Immature natural killer cell (primary cell): Measurements from ENCODE around the gene LRRK1. TPM values are rescaled to one million over a fixed set of nuclear protein-coding genes. Genes with fewer than 3 reads are reported as not detected.

Source experiments
- DNase-seq, 3 donors: peaks; one replicate each; pipeline ENCODE4 v3.0.0; 2022; ENCODE audit warnings: mixed read lengths in 1 of 3
- H3K27ac Mint-ChIP-seq, 6 donors: one replicate each; pipeline ENCODE4 v1.8.0; 2020; ENCODE audit warnings: mixed read lengths in 6 of 6, mild to moderate bottlenecking in 5 of 6, inconsistent platforms in 4 of 6, moderate library complexity in 3 of 6
- H3K27me3 Mint-ChIP-seq, 3 donors: one replicate each; pipeline ENCODE4 v1.8.0; 2020 to 2021; ENCODE audit warnings: low read depth in 3 of 3, mild to moderate bottlenecking in 3 of 3, mixed read lengths in 3 of 3, moderate library complexity in 3 of 3, inconsistent platforms in 1 of 3
- H3K36me3 Mint-ChIP-seq, 3 donors: one replicate each; pipeline ENCODE4 v1.8.0; 2020; ENCODE audit warnings: mixed read lengths in 3 of 3, inconsistent platforms in 2 of 3, mild to moderate bottlenecking in 2 of 3
- H3K4me1 Mint-ChIP-seq, 2 donors: one replicate each; pipeline ENCODE4 v1.8.0; 2020; ENCODE audit warnings: inconsistent platforms in 2 of 2, mild to moderate bottlenecking in 2 of 2, mixed read lengths in 2 of 2, moderate library complexity in 1 of 2
- H3K4me3 Mint-ChIP-seq, 5 donors: one replicate each; pipeline ENCODE4 v1.8.0; 2020; ENCODE audit warnings: mild to moderate bottlenecking in 5 of 5, mixed read lengths in 5 of 5, inconsistent platforms in 3 of 5, moderate library complexity in 3 of 5
- H3K9me3 Mint-ChIP-seq, 6 donors: one replicate each; pipeline ENCODE4 v1.8.0; 2020; ENCODE audit warnings: mild to moderate bottlenecking in 6 of 6, mixed read lengths in 6 of 6, inconsistent platforms in 4 of 6, moderate library complexity in 3 of 6
- polyA plus RNA-seq, 3 donors: library from polyadenylated mRNA; unstranded; fragments of 300-500 nt; fragmentation: Illumina TruSeq; gene quantifications; one replicate each; pipeline ENCODE4 v1.2.3, GENCODE V29; 2021

LRRK1 gene
- polyA plus RNA-seq, 3 donors from 2014 or later = 0.02 TPM; not detected in 2

- DNase-seq = no peak
- Mint-ChIP-seq H3K27me3 (peaks cover 1 to 5% (median 3%) of the 10 kb centered on the region in 3 donors), H3K4me3 (no peak overlapping the region), H3K27ac (no peak overlapping the region), H3K4me1 (no peaks in the 10 kb centered on the region), H3K36me3 (no peaks in the 10 kb centered on the region), H3K9me3 (no peaks in the 10 kb centered on the region)
Measured at GRCh38 chr15:101052681-101053121, 133.5 kb downstream of the LRRK1 start.

GRCh38 chr15:101053261-101053660, 134.1 kb downstream of the LRRK1 start:
- no peaks in the 10 kb centered on the region for H3K4me1 Mint-ChIP-seq
- no peak overlapping the region for H3K27ac Mint-ChIP-seq
- H3K4me3 Mint-ChIP-seq = no peak overlapping the region
- H3K9me3 Mint-ChIP-seq = no peaks in the 10 kb centered on the region
- DNase-seq = no peak
- H3K36me3 Mint-ChIP-seq = no peaks in the 10 kb centered on the region
- peaks cover 1 to 5% (median 5%) of the 10 kb centered on the region in 3 donors for H3K27me3 Mint-ChIP-seq

- Mint-ChIP-seq H3K4me1 (no peaks in the 10 kb centered on the region), H3K36me3 (no peaks in the 10 kb centered on the region), H3K4me3 (no peak overlapping the region), H3K27me3 (peaks cover 1 to 6% (median 5%) of the 10 kb centered on the region in 3 donors), H3K9me3 (no peaks in the 10 kb centered on the region), H3K27ac (no peak overlapping the region)
- no peak for DNase-seq
Measured at GRCh38 chr15:101054116-101054515, 135.0 kb downstream of the LRRK1 start.

- Mint-ChIP-seq H3K27ac (no peak overlapping the region), H3K36me3 (no peaks in the 10 kb centered on the region), H3K27me3 (peaks cover 1 to 9% (median 5%) of the 10 kb centered on the region in 3 donors), H3K9me3 (no peaks in the 10 kb centered on the region), H3K4me1 (no peaks in the 10 kb centered on the region), H3K4me3 (no peak overlapping the region)
- DNase-seq = no peak
Measured at GRCh38 chr15:101054991-101055390, 135.8 kb downstream of the LRRK1 start.

GRCh38 chr15:101055411-101055810, 136.3 kb downstream of the LRRK1 start:
- DNase-seq = no peak
- H3K27ac Mint-ChIP-seq = no peak overlapping the region
- H3K4me1 Mint-ChIP-seq = no peaks in the 10 kb centered on the region
- peaks cover 1 to 9% (median 5%) of the 10 kb centered on the region in 3 donors for H3K27me3 Mint-ChIP-seq
- no peaks in the 10 kb centered on the region for H3K9me3 Mint-ChIP-seq
- no peaks in the 10 kb centered on the region for H3K36me3 Mint-ChIP-seq
- no peak overlapping the region for H3K4me3 Mint-ChIP-seq

GRCh38 chr15:101056366-101057334, 137.5 kb downstream of the LRRK1 start:
- H3K9me3 Mint-ChIP-seq = no peaks in the 10 kb centered on the region
- no peak overlapping the region for H3K27ac Mint-ChIP-seq
- H3K4me3 Mint-ChIP-seq = no peak overlapping the region

GRCh38 chr15:101057841-101058407, 138.8 kb downstream of the LRRK1 start:
- no peaks in the 10 kb centered on the region for H3K4me1 Mint-ChIP-seq
- no peaks in the 10 kb centered on the region for H3K9me3 Mint-ChIP-seq
- H3K36me3 Mint-ChIP-seq = no peaks in the 10 kb centered on the region
- H3K27me3 Mint-ChIP-seq = peaks cover 1 to 9% (median 5%) of the 10 kb centered on the region in 3 donors
- H3K4me3 Mint-ChIP-seq = no peak overlapping the region
- DNase-seq = no peak
- no peak overlapping the region for H3K27ac Mint-ChIP-seq

More at GRCh38 chr15:101056366-101057334, 137.5 kb downstream of the LRRK1 start:
- Mint-ChIP-seq H3K27me3 (peaks cover 1 to 9% (median 5%) of the 10 kb centered on the region in 3 donors), H3K36me3 (no peaks in the 10 kb centered on the region), H3K4me1 (no peaks in the 10 kb centered on the region)
- DNase-seq = no peak

GRCh38 chr15:101058735-101059134, 139.6 kb downstream of the LRRK1 start:
- Mint-ChIP-seq H3K36me3 (no peaks in the 10 kb centered on the region), H3K9me3 (no peaks in the 10 kb centered on the region)

GRCh38 chr15:101059381-101060341, 140.5 kb downstream of the LRRK1 start:
- H3K27ac Mint-ChIP-seq = no peak overlapping the region
- peaks cover 1 to 9% (median 5%) of the 10 kb centered on the region in 3 donors for H3K27me3 Mint-ChIP-seq
- no peak for DNase-seq
- H3K4me1 Mint-ChIP-seq = no peaks in the 10 kb centered on the region
- no peak overlapping the region for H3K4me3 Mint-ChIP-seq
- no peaks in the 10 kb centered on the region for H3K36me3 Mint-ChIP-seq
- H3K9me3 Mint-ChIP-seq = no peaks in the 10 kb centered on the region

More at GRCh38 chr15:101058735-101059134, 139.6 kb downstream of the LRRK1 start:
- Mint-ChIP-seq H3K4me3 (no peak overlapping the region), H3K27me3 (peaks cover 1 to 9% (median 5%) of the 10 kb centered on the region in 3 donors), H3K27ac (no peak overlapping the region), H3K4me1 (no peaks in the 10 kb centered on the region)
- no peak for DNase-seq

GRCh38 chr15:101060576-101061551, 141.7 kb downstream of the LRRK1 start:
- no peak for DNase-seq
- peaks cover 0 to 9% (median 5%) of the 10 kb centered on the region in 3 donors for H3K27me3 Mint-ChIP-seq
- H3K4me3 Mint-ChIP-seq = no peak overlapping the region
- no peaks in the 10 kb centered on the region for H3K9me3 Mint-ChIP-seq
- H3K27ac Mint-ChIP-seq = no peak overlapping the region
- H3K36me3 Mint-ChIP-seq = no peaks in the 10 kb centered on the region
- H3K4me1 Mint-ChIP-seq = no peaks in the 10 kb centered on the region

GRCh38 chr15:101062063-101062462, 142.9 kb downstream of the LRRK1 start:
- Mint-ChIP-seq H3K27ac (no peak overlapping the region), H3K4me3 (no peak overlapping the region), H3K36me3 (no peaks in the 10 kb centered on the region), H3K9me3 (no peaks in the 10 kb centered on the region), H3K4me1 (no peaks in the 10 kb centered on the region), H3K27me3 (peaks cover 0 to 6% (median 0%) of the 10 kb centered on the region in 3 donors)
- no peak for DNase-seq

- Mint-ChIP-seq H3K27ac (peak overlapping the region in 1 of 6 donors; percentile 37), H3K36me3 (no peaks in the 10 kb centered on the region), H3K4me1 (no peaks in the 10 kb centered on the region), H3K4me3 (no peak overlapping the region), H3K9me3 (no peaks in the 10 kb centered on the region), H3K27me3 (peaks cover 0 to 8% (median 0%) of the 10 kb centered on the region in 3 donors)
- no peak for DNase-seq
Measured at GRCh38 chr15:101062471-101063171, 143.5 kb downstream of the LRRK1 start.
